Activated gamma-delta T cell treated with Interleukin-2 at 50 U/mL for 16 hours (primary cell): Measurements from ENCODE around the gene ZBTB1.

Source experiments
- DNase-seq: peaks from one replicate; pipeline ENCODE4 v3.0.0-alpha.2; 2020

The ZBTB1 gene

DNA sequence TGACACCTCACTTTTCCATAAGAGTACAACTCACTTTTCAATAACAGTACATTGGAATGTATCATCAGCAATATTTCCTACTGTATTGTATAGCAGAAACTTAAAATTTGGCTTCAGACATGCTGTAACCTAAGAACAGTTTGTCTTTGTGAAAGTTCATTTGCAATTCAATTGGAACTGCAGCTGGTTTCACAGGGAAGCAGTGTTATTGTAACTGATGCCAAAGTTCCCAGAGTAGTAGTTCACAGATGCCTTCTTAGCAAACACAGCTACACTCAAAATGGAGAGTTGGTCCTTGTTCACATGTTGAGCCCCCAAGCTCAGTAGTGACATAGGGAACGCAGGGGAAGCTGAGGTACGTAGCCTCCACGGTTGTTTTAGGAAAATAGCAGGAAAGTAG lies 68.5 kb downstream of the ZBTB1 start:
- no peak for DNase-seq
